Liver (tissue), 3 donors: Measurements from ENCODE around the gene C1QTNF3.

Experiments
- ATF3 ChIP-seq: IDR thresholded peaks from 2 replicates; pipeline ENCODE4 v1.6.1; 2016; ENCODE audit warnings: antibody characterized with exemption
- GABPA ChIP-seq, 2 donors: IDR thresholded peaks in 1 of 2; conservative IDR thresholded peaks in 1 of 2; 2 replicates each; pipeline ENCODE4 v1.6.1; 2016; ENCODE audit warnings: antibody characterized with exemption in 2 of 2, mild to moderate bottlenecking in 1 of 2, moderate library complexity in 1 of 2
- REST ChIP-seq: IDR thresholded peaks from 2 replicates; pipeline ENCODE4 v1.6.1; 2016; ENCODE audit warnings: antibody characterized with exemption, mild to moderate bottlenecking
- TAF1 ChIP-seq: conservative IDR thresholded peaks from 2 replicates; pipeline ENCODE4 v1.6.1; 2016; ENCODE audit warnings: antibody characterized with exemption, mild to moderate bottlenecking
- TF ChIP-seq, protein P1 (sequence below): fragments of 150-350 bp; IDR thresholded peaks from 2 replicates; pipeline ENCODE4 v1.5.1; 2017; ENCODE audit warnings: improper control_type of control experiment, low read depth, low read length; ENCODE audit not compliant: missing input control
- TF ChIP-seq, protein P2 (sequence below): IDR thresholded peaks from 2 replicates; pipeline ENCODE4 v1.6.1; 2016; ENCODE audit warnings: antibody characterized with exemption
- TF ChIP-seq, protein P3 (sequence below): IDR thresholded peaks from 2 replicates; pipeline ENCODE4 v1.6.1; 2016; ENCODE audit warnings: antibody characterized with exemption
- donor health status: healthy.
- donor health status: healthy.

DNA sequence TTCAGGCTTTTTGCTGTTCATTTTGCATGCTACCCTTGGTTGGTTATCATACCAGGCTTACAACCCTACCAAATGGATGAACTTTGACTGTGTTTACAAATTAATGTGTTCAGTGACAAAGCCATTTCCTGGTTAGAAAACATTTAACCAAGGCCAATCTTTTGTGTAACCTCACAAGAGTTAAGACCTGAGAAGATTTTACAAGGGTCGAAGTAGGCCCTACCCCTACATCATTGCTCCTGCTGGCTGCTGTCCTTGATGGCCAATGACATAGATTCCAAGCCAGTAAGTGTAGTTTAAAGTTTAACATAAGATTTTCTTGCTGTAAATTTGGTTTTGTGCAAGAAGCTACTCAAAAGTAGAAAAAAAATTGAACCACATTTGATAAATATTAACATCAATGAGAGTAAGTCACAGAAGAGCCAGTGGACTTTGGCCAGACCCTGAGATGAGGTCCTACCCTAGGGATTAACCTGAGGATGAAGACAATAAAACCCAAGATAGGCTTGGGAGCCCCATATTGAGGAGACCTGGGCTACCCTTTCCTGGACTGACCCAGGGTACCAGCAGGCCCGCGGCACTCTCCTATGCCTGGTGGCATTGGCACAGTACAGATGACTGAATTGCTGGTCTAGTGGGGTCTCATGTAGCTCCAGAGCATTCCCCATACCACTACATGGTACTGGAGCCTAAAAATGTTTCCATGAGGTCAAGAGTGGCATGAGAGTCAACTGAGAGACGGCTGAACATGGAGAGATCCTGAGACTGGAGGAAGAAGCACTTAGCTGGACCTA is 8.3 kb downstream of the C1QTNF3 start:
- TF ChIP-seq, protein P1, sequence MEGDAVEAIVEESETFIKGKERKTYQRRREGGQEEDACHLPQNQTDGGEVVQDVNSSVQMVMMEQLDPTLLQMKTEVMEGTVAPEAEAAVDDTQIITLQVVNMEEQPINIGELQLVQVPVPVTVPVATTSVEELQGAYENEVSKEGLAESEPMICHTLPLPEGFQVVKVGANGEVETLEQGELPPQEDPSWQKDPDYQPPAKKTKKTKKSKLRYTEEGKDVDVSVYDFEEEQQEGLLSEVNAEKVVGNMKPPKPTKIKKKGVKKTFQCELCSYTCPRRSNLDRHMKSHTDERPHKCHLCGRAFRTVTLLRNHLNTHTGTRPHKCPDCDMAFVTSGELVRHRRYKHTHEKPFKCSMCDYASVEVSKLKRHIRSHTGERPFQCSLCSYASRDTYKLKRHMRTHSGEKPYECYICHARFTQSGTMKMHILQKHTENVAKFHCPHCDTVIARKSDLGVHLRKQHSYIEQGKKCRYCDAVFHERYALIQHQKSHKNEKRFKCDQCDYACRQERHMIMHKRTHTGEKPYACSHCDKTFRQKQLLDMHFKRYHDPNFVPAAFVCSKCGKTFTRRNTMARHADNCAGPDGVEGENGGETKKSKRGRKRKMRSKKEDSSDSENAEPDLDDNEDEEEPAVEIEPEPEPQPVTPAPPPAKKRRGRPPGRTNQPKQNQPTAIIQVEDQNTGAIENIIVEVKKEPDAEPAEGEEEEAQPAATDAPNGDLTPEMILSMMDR: no peak
- no peak for TF ChIP-seq ATF3
- TF ChIP-seq, protein P2, sequence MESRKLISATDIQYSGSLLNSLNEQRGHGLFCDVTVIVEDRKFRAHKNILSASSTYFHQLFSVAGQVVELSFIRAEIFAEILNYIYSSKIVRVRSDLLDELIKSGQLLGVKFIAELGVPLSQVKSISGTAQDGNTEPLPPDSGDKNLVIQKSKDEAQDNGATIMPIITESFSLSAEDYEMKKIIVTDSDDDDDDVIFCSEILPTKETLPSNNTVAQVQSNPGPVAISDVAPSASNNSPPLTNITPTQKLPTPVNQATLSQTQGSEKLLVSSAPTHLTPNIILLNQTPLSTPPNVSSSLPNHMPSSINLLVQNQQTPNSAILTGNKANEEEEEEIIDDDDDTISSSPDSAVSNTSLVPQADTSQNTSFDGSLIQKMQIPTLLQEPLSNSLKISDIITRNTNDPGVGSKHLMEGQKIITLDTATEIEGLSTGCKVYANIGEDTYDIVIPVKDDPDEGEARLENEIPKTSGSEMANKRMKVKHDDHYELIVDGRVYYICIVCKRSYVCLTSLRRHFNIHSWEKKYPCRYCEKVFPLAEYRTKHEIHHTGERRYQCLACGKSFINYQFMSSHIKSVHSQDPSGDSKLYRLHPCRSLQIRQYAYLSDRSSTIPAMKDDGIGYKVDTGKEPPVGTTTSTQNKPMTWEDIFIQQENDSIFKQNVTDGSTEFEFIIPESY: peak; percentile 61
- TF ChIP-seq REST: no peak
- no peak for TF ChIP-seq TAF1
- peak in 1 of 2 donors; percentile 50 for TF ChIP-seq GABPA (IDR thresholded peaks at IDR 0.05 in 1 of 2, conservative IDR thresholded peaks at IDR 0.05 in 1 of 2)
- TF ChIP-seq, protein P3, sequence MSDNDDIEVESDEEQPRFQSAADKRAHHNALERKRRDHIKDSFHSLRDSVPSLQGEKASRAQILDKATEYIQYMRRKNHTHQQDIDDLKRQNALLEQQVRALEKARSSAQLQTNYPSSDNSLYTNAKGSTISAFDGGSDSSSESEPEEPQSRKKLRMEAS: no peak
